ENCODE results near the gene ARFGAP1. TPM values are rescaled to one million over a fixed set of nuclear protein-coding genes. Genes with fewer than 3 reads are reported as not detected.

Gene ARFGAP1
- total RNA-seq, 1 experiment from 2014 or later, result 63.0 TPM

DNA sequence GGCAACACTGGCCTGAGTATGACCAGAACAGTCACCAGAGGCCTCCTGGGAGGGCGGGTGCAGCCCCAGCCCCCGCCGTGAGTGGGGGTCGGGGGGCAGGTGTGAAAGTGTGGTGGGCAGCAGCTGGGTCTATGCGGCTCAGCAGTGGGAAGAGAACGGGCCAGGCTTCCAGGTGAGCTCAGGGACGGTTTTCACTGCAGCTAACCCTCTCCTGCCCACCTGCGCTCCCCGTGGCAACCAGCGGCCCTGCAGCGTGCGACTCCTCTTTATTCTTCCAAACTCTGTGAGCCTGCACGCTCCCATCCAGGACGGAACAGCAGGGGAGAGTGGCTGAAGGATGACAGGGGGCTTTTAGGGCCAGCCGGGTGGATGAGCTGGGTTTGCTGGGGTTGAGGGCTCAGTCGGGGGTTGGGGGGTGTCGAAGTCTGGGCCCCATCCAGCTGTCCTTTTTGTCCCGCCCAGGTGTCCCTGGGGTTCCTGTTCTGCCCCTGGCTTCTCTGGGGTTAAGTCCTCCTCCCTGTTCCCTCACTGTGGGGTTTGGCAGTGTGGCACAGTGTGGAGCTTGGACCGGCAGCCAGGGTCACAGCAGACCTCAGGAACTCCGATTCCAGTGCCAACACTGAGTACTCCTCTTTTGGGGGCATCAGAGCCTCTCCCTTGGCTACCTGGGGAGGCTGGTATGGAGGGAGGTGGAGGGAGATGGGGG is 37.8 kb upstream of the ARFGAP1 start:
- Histone ChIP-seq H3K27ac (no peak overlapping the region), H3K4me1 (replicated peaks) (peaks cover 38% of the 10 kb centered on the region), H3K27me3 (replicated peaks) (no peaks in the 10 kb centered on the region), H3K36me3 (no peaks in the 10 kb centered on the region), H3K9me3 (replicated peaks) (no peaks in the 10 kb centered on the region), H3K4me3 (no peak overlapping the region)
- DNase-seq (ENCODE audit: low read depth in 1 of 2, low spot score in 2 of 2), result no peak

GRCh38 chr20:63235399-63235983 is 37.1 kb upstream of the ARFGAP1 start, which contains the start of gene BIRC7:
BIRC7 (plus strand) TSS chr20:63235905; CDS start chr20:63236097, 192 bp downstream.
- no peaks in the 10 kb centered on the region for H3K36me3 ChIP-seq
- H3K9me3 ChIP-seq (replicated peaks), result no peaks in the 10 kb centered on the region
- H3K27me3 ChIP-seq (replicated peaks), result no peaks in the 10 kb centered on the region
- no peak within 1 kb of the TSS for H3K4me3 ChIP-seq
- peaks cover 34% of the 10 kb centered on the region for H3K4me1 ChIP-seq (replicated peaks)
- no peak within 1 kb of the TSS for H3K27ac ChIP-seq
- DNase-seq (ENCODE audit: low read depth in 1 of 2, low spot score in 2 of 2), result no peak

- Histone ChIP-seq H3K27me3 (replicated peaks) (no peaks in the 10 kb centered on the region), H3K27ac (no peak overlapping the region), H3K4me1 (replicated peaks) (peaks cover 27% of the 10 kb centered on the region), H3K9me3 (replicated peaks) (no peaks in the 10 kb centered on the region), H3K36me3 (no peaks in the 10 kb centered on the region), H3K4me3 (no peak overlapping the region)
- no peak for DNase-seq (ENCODE audit: low read depth in 1 of 2, low spot score in 2 of 2)
Measured at GRCh38 chr20:63236116-63236837, 36.3 kb upstream of the ARFGAP1 start.

- Histone ChIP-seq H3K27me3 (replicated peaks) (no peaks in the 10 kb centered on the region), H3K27ac (no peak overlapping the region), H3K4me1 (replicated peaks) (peaks cover 9% of the 10 kb centered on the region), H3K36me3 (no peaks in the 10 kb centered on the region), H3K4me3 (no peak overlapping the region), H3K9me3 (replicated peaks) (no peaks in the 10 kb centered on the region)
- DNase-seq (ENCODE audit: low read depth in 1 of 2, low spot score in 2 of 2), result no peak
Measured at GRCh38 chr20:63238031-63238430, 34.6 kb upstream of the ARFGAP1 start.

DNA sequence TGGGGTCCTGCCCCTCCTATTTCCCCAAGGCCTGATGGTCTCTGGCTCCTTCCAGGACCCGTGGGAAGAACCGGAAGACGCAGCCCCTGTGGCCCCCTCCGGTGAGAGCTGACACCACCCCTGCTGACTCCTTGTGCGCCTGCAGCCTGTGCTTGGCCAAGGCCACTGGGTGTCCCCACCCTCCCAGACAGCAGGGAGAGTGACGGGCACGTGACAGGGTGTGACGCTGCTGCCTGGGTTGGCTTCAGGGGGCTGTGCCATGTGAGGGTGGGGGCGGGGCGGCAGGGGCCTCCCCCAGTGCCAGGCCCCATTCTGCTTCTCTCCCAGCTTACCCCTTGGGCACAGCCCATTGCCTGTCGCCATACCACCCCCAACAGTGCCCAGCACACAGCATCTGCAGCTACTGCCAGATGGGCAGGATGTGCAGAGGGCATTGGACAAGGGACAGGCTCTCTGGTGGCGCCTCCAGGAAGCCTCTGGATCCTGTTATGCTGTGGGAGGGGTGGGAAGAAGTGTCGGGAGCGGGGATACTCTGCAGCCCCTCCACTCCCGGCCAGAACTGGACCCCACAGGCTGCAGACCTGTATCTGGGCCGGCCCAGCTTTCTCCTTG is 34.0 kb upstream of the ARFGAP1 start:
- peaks cover 3% of the 10 kb centered on the region for H3K4me1 ChIP-seq (replicated peaks)
- H3K9me3 ChIP-seq (replicated peaks), result no peaks in the 10 kb centered on the region
- no peaks in the 10 kb centered on the region for H3K27me3 ChIP-seq (replicated peaks)
- H3K36me3 ChIP-seq, result no peaks in the 10 kb centered on the region
- no peak overlapping the region for H3K4me3 ChIP-seq
- DNase-seq (ENCODE audit: low read depth in 1 of 2, low spot score in 2 of 2), result no peak
- H3K27ac ChIP-seq, result no peak overlapping the region

GRCh38 chr20:63239431-63239830 is 33.2 kb upstream of the ARFGAP1 start:
- Histone ChIP-seq H3K9me3 (replicated peaks) (no peaks in the 10 kb centered on the region), H3K4me1 (replicated peaks) (no peaks in the 10 kb centered on the region), H3K36me3 (no peaks in the 10 kb centered on the region), H3K27me3 (replicated peaks) (no peaks in the 10 kb centered on the region), H3K4me3 (no peak overlapping the region), H3K27ac (no peak overlapping the region)
- DNase-seq (ENCODE audit: low read depth in 1 of 2, low spot score in 2 of 2), result no peak

DNA sequence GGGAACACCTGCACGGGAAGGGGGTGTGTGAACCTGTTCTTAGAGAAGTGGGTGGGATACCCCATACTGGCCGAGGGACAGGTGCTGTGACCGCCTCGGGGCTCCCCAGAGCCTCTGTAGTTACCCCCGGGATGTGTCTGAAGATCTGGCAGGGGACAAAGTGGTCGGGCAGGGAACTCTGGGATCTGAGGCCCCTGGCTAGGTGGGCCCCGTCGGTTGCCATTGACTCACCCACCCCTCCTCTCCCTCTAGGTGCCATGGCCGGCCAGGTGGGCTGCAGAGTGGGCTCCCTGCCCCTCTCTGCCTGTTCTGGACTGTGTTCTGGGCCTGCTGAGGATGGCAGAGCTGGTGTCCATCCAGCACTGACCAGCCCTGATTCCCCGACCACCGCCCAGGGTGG is 32.6 kb upstream of the ARFGAP1 start:
- Histone ChIP-seq H3K9me3 (replicated peaks) (no peaks in the 10 kb centered on the region), H3K27me3 (replicated peaks) (no peaks in the 10 kb centered on the region), H3K36me3 (no peaks in the 10 kb centered on the region), H3K4me3 (no peak overlapping the region), H3K4me1 (replicated peaks) (no peaks in the 10 kb centered on the region), H3K27ac (no peak overlapping the region)
- no peak for DNase-seq (ENCODE audit: low read depth in 1 of 2, low spot score in 2 of 2)

- Histone ChIP-seq H3K27me3 (replicated peaks) (no peaks in the 10 kb centered on the region), H3K27ac (no peak overlapping the region)
- DNase-seq (ENCODE audit: low read depth in 1 of 2, low spot score in 2 of 2), result no peak
Measured at GRCh38 chr20:63241272-63241671, 31.3 kb upstream of the ARFGAP1 start.

DNA sequence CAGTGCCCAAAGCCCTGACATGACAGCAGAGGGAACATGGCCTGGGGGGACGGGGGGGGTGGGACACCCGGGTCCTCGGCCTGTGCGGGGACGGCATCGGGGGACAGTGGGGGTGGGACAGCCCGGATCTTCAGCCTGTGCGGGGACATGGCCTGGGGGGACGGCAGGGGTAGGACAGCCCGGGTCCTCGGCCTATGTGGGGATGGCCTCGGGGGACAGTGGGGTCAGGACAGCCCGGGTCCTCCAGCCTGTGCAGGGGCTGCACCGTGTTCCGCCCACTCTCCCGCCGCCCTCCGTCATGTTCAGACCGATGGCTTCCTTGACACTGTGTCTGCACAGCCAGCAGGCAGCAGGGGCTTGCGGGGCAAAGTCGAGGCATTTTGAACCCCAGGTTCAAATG is 29.9 kb upstream of the ARFGAP1 start:
- H3K27me3 ChIP-seq (replicated peaks), result no peaks in the 10 kb centered on the region
- DNase-seq (ENCODE audit: low read depth in 1 of 2, low spot score in 2 of 2), result no peak

More at GRCh38 chr20:63241272-63241671, 31.3 kb upstream of the ARFGAP1 start:
- Histone ChIP-seq H3K36me3 (no peaks in the 10 kb centered on the region), H3K4me1 (replicated peaks) (no peaks in the 10 kb centered on the region), H3K9me3 (replicated peaks) (no peaks in the 10 kb centered on the region), H3K4me3 (no peak overlapping the region)

GRCh38 chr20:63243604-63244247 is 28.9 kb upstream of the ARFGAP1 start:
- no peak for DNase-seq (ENCODE audit: low read depth in 1 of 2, low spot score in 2 of 2)
- Histone ChIP-seq H3K4me3 (no peak overlapping the region), H3K4me1 (replicated peaks) (no peaks in the 10 kb centered on the region), H3K27me3 (replicated peaks) (no peaks in the 10 kb centered on the region), H3K9me3 (replicated peaks) (no peaks in the 10 kb centered on the region), H3K27ac (no peak overlapping the region), H3K36me3 (no peaks in the 10 kb centered on the region)

More for the DNA sequence above, 29.9 kb upstream of the ARFGAP1 start:
- no peaks in the 10 kb centered on the region for H3K4me1 ChIP-seq (replicated peaks)
- no peaks in the 10 kb centered on the region for H3K36me3 ChIP-seq
- H3K9me3 ChIP-seq (replicated peaks), result no peaks in the 10 kb centered on the region
- H3K27ac ChIP-seq, result no peak overlapping the region
- H3K4me3 ChIP-seq, result no peak overlapping the region

DNA sequence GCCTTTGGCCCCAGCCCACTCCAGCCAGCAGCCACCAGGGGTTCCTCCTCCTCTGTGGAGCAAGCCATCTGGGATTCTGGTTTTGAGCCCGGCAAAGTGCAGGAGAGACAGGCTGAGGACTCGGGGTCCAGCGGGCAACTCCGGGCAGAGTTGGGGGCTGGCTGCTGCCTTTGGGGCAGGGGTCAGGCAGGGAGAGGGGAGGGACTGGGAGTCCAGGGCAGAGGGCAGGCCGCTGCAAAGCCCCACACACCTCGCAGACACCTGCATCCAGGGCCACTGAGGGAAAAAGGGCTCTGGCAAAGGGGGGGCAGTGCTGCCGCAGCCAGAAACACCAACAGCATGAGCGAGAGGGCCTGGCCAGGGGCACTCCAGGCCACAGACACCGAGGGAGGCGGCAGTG is 28.1 kb upstream of the ARFGAP1 start:
- H3K27me3 ChIP-seq (replicated peaks), result no peaks in the 10 kb centered on the region
- no peak overlapping the region for H3K4me3 ChIP-seq
- H3K27ac ChIP-seq, result no peak overlapping the region
- H3K36me3 ChIP-seq, result no peaks in the 10 kb centered on the region
- no peaks in the 10 kb centered on the region for H3K4me1 ChIP-seq (replicated peaks)
- H3K9me3 ChIP-seq (replicated peaks), result no peaks in the 10 kb centered on the region
- no peak for DNase-seq (ENCODE audit: low read depth in 1 of 2, low spot score in 2 of 2)

GRCh38 chr20:63246490-63247288 is 25.9 kb upstream of the ARFGAP1 start:
- Histone ChIP-seq H3K4me1 (replicated peaks) (no peaks in the 10 kb centered on the region), H3K4me3 (no peak overlapping the region), H3K36me3 (no peaks in the 10 kb centered on the region), H3K9me3 (replicated peaks) (no peaks in the 10 kb centered on the region), H3K27me3 (replicated peaks) (peaks cover 1% of the 10 kb centered on the region; the same call in 1 of the 2 replicates), H3K27ac (no peak overlapping the region)
- DNase-seq (ENCODE audit: low read depth in 1 of 2, low spot score in 2 of 2), result no peak

DNA sequence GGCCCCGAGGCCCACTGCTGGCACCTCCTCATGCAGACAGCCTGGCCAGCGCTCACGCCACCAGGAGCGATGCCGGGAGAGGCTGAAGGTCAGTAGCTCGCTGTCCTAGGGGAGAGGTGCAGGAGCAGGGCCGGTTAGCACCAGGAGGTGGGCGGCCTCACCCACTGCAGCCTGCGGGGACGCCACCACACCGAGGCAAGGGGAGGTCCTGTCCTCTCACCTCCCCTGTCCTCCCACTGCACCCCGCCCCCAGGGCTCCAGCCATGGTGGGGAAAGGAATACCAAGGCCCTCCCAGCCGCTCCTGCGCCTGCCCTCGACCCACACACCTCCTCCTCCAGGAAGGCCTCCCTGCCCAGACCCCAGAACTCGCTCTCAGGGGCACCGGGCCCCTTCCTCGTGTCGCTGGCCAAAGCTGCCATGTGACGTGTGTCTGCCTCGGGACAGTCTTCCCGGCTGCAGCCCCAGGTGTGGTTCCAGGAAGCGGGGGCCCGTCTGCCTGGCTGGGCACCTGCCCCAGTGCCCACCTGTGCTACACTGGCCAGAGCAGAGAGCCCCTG is 24.9 kb upstream of the ARFGAP1 start:
- Histone ChIP-seq H3K36me3 (no peaks in the 10 kb centered on the region), H3K4me3 (no peak overlapping the region), H3K9me3 (replicated peaks) (no peaks in the 10 kb centered on the region), H3K27ac (no peak overlapping the region), H3K4me1 (replicated peaks) (no peaks in the 10 kb centered on the region), H3K27me3 (replicated peaks) (peaks cover 9% of the 10 kb centered on the region)
- no peak for DNase-seq (ENCODE audit: low read depth in 1 of 2, low spot score in 2 of 2)

Measured in SJSA1 (cell line).